Measurements from ENCODE around the gene CDH4. TPM values are rescaled to one million over a fixed set of nuclear protein-coding genes. Genes with fewer than 3 reads are reported as not detected.

The CDH4 gene
- total RNA-seq, 3 donors from 2014 or later (not counting 1 experiment from before 2014, with no cell fraction given): 0.18 TPM; not detected in 2

DNA sequence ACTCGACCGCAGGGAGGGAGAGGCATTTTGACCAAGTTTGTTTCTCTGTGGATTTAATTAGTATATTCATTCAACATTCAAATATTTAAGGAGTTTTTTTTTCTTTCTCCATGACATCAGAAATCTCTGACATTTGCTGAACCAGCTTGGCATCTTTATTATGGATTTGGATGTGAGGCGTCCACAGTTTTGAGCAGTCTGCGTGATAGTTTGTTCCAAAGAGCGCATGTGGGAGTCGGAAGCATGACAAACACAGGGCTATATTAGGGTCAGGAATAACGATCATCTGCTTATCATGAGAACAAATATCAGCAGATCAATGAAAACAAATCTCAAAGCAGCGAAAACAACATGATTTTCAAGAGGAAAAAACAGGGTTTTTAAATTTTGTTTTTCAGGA lies 373.2 kb downstream of the CDH4 start:
- no peak overlapping the region for H3K27ac ChIP-seq (ENCODE audit: low read length)
- H3K4me1 Mint-ChIP-seq: no peaks in the 10 kb centered on the region
- no peaks in the 10 kb centered on the region for H3K36me3 Mint-ChIP-seq

DNA sequence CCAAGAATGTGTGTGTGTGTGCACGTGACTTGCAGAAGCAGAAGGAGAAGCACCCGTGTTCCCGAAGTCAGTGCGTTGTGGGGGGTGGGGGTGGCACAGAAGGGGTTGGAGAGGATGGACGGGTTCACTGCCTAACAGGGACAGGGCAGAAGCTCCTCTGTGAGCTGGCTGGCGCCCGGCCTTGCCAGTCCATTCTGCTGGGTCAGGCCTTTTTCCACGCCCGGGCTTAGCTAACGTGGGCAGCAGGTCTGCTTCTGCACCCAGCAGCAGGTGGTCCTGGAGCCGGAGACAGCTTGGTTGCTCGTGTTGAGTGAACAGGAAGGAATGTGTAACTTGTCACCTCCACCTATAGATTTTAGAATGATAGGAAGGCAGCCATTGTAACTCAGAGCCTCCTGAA lies 374.4 kb downstream of the CDH4 start:
- Mint-ChIP-seq H3K27me3 (ENCODE audit: low read depth in 2 of 2) (no peaks in the 10 kb centered on the region), H3K36me3 (no peaks in the 10 kb centered on the region), H3K4me1 (no peaks in the 10 kb centered on the region), H3K4me3 (no peak overlapping the region), H3K9me3 (no peaks in the 10 kb centered on the region), H3K27ac (no peak overlapping the region)
- Histone ChIP-seq H3K4me3 (ENCODE audit: low read length) (no peak overlapping the region), H3K36me3 (ENCODE audit: control insufficient read depth, insufficient read depth, low read length) (no peaks in the 10 kb centered on the region), H3K27me3 (ENCODE audit: control insufficient read depth, insufficient read depth, low read length) (no peaks in the 10 kb centered on the region), H3K9me3 (ENCODE audit: control insufficient read depth, insufficient read depth, low read length) (peaks cover 5% of the 10 kb centered on the region), H3K4me1 (ENCODE audit: control insufficient read depth, insufficient read depth, low read length) (no peaks in the 10 kb centered on the region), H3K27ac (ENCODE audit: low read length) (no peak overlapping the region)
- no peak for DNase-seq
- TF ChIP-seq, protein P1, sequence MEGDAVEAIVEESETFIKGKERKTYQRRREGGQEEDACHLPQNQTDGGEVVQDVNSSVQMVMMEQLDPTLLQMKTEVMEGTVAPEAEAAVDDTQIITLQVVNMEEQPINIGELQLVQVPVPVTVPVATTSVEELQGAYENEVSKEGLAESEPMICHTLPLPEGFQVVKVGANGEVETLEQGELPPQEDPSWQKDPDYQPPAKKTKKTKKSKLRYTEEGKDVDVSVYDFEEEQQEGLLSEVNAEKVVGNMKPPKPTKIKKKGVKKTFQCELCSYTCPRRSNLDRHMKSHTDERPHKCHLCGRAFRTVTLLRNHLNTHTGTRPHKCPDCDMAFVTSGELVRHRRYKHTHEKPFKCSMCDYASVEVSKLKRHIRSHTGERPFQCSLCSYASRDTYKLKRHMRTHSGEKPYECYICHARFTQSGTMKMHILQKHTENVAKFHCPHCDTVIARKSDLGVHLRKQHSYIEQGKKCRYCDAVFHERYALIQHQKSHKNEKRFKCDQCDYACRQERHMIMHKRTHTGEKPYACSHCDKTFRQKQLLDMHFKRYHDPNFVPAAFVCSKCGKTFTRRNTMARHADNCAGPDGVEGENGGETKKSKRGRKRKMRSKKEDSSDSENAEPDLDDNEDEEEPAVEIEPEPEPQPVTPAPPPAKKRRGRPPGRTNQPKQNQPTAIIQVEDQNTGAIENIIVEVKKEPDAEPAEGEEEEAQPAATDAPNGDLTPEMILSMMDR (IDR thresholded peaks at IDR 0.05): no peak
- intact Hi-C loops (cut with micrococcal nuclease): no loop called here
- 81% methylated on average over 10 of the region's 12 CpGs for WGBS (ENCODE audit: insufficient coverage)
- ATAC-seq: no peak

More for the DNA sequence above, 373.2 kb downstream of the CDH4 start:
- Histone ChIP-seq H3K36me3 (ENCODE audit: control insufficient read depth, insufficient read depth, low read length) (no peaks in the 10 kb centered on the region), H3K4me1 (ENCODE audit: control insufficient read depth, insufficient read depth, low read length) (no peaks in the 10 kb centered on the region), H3K4me3 (ENCODE audit: low read length) (no peak overlapping the region), H3K27me3 (ENCODE audit: control insufficient read depth, insufficient read depth, low read length) (no peaks in the 10 kb centered on the region), H3K9me3 (ENCODE audit: control insufficient read depth, insufficient read depth, low read length) (peaks cover 5% of the 10 kb centered on the region)
- no peaks in the 10 kb centered on the region for H3K9me3 Mint-ChIP-seq
- 81% methylated on average over 8 of the region's 8 CpGs for WGBS (ENCODE audit: insufficient coverage)
- intact Hi-C loops (cut with micrococcal nuclease): no loop called here
- no peak overlapping the region for H3K27ac Mint-ChIP-seq
- H3K4me3 Mint-ChIP-seq: no peak overlapping the region
- no peaks in the 10 kb centered on the region for H3K27me3 Mint-ChIP-seq (ENCODE audit: low read depth in 2 of 2)
- DNase-seq (no peak), ATAC-seq (no peak)
- TF ChIP-seq, protein P1 (IDR thresholded peaks at IDR 0.05): no peak

DNA sequence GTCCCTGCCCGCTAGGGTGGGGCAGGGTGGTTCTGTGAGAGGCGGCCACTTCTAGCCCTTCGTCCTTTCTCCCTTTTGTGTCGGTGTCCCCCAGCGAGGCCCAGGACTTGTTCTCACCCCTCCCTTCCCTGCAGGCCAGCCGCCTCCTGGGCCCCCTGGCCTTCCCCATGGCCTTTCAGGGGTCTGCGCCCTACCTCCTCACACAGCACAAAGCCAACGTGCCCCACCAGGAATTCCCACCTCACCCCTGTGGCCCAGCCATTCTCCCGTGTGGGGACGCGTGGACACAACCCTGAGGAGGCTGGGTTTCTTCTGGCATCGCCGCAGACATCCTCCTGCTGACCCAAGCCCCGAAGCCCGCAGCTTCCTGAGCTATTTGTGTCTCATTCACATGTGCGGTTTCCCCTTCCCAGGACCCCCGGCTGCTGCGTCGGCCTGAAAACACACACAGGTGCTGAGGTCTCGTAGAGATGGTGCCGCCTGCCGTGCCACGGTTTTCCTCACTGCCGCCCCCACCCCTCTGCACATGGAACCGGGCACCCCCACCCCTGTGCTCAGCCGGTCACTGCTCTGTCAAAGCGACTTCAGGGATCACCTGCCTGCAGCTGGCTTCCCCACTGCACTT lies 375.8 kb downstream of the CDH4 start:
- no peaks in the 10 kb centered on the region for H3K36me3 ChIP-seq (ENCODE audit: control insufficient read depth, insufficient read depth, low read length)
- H3K27me3 Mint-ChIP-seq (ENCODE audit: low read depth in 2 of 2): no peaks in the 10 kb centered on the region
- H3K9me3 ChIP-seq (ENCODE audit: control insufficient read depth, insufficient read depth, low read length): peaks cover 3% of the 10 kb centered on the region
- ATAC-seq: no peak
- no peaks in the 10 kb centered on the region for H3K36me3 Mint-ChIP-seq
- TF ChIP-seq, protein P1 (IDR thresholded peaks at IDR 0.05): no peak
- no peak overlapping the region for H3K4me3 Mint-ChIP-seq
- no peaks in the 10 kb centered on the region for H3K27me3 ChIP-seq (ENCODE audit: control insufficient read depth, insufficient read depth, low read length)
- H3K27ac Mint-ChIP-seq: no peak overlapping the region
- 81% methylated on average over 26 of the region's 27 CpGs for WGBS (ENCODE audit: insufficient coverage)
- H3K4me1 Mint-ChIP-seq: no peaks in the 10 kb centered on the region
- no peak for DNase-seq
- peaks cover 0 to 2% of the 10 kb centered on the region in 2 donors for H3K9me3 Mint-ChIP-seq
- intact Hi-C loops (cut with micrococcal nuclease): no loop called here
- no peak overlapping the region for H3K27ac ChIP-seq (ENCODE audit: low read length)
- H3K4me1 ChIP-seq (ENCODE audit: control insufficient read depth, insufficient read depth, low read length): no peaks in the 10 kb centered on the region
- H3K4me3 ChIP-seq (ENCODE audit: low read length): no peak overlapping the region

DNA sequence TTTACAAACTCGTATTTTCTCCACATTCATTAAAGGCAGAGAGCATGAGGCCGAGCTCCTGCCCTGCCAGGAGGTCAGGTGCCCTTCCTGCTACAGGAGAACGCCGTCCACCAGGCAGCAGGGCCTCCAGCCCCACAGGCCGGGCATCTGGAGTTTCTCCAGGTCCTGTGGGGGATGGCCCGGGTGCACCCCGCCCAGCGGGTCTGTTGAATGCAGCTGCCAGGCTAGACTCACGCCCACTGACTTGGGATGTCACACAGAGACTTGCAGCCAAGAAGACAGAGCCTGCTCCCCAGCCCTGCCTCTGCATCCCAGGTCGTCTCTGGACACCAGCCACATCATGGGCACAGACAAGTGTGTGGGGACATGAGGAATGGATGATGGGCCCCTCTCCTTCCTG lies 376.4 kb downstream of the CDH4 start:
- WGBS (ENCODE audit: insufficient coverage): 79% methylated on average over 10 of the region's 10 CpGs
- ATAC-seq: no peak

More for the DNA sequence above, 376.4 kb downstream of the CDH4 start:
- Histone ChIP-seq H3K9me3 (ENCODE audit: control insufficient read depth, insufficient read depth, low read length) (peaks cover 3% of the 10 kb centered on the region), H3K4me3 (ENCODE audit: low read length) (no peak overlapping the region), H3K36me3 (ENCODE audit: control insufficient read depth, insufficient read depth, low read length) (no peaks in the 10 kb centered on the region), H3K4me1 (ENCODE audit: control insufficient read depth, insufficient read depth, low read length) (no peaks in the 10 kb centered on the region), H3K27ac (ENCODE audit: low read length) (no peak overlapping the region), H3K27me3 (ENCODE audit: control insufficient read depth, insufficient read depth, low read length) (no peaks in the 10 kb centered on the region)
- Mint-ChIP-seq H3K4me3 (no peak overlapping the region), H3K4me1 (no peaks in the 10 kb centered on the region), H3K27ac (no peak overlapping the region), H3K36me3 (no peaks in the 10 kb centered on the region), H3K9me3 (peaks cover 4 to 7% of the 10 kb centered on the region in 2 donors), H3K27me3 (ENCODE audit: low read depth in 2 of 2) (no peaks in the 10 kb centered on the region)
- DNase-seq: no peak
- intact Hi-C loops (cut with micrococcal nuclease): no loop called here
- TF ChIP-seq, protein P1 (IDR thresholded peaks at IDR 0.05): no peak
